Hematopoietic multipotent progenitor cell treated with erythropoietin and hydrocortisone succinate and interleukin-3 and kit ligand, for 15 days (in vitro differentiated cells): Measurements from ENCODE around the gene PTGS1.
"Not testable (repeated sequence)": the region's sequence is repeated elsewhere in the genome, so short reads cannot be mapped to it uniquely, and the experiment has no call there.

Experiments used
- DNase-seq: peaks from one replicate; pipeline ENCODE4 v3.0.0-alpha.2; 2015; ENCODE audit warnings: low spot score

Gene PTGS1

GRCh38 chr9:122347348-122348287 is 23.2 kb upstream of the PTGS1 start:
- DNase-seq: peak; percentile 79

- DNase-seq: no peak
Measured at GRCh38 chr9:122348288-122348777, 22.5 kb upstream of the PTGS1 start.

GRCh38 chr9:122348791-122349190 is 22.0 kb upstream of the PTGS1 start:
- no peak for DNase-seq

- no peak for DNase-seq
Measured at GRCh38 chr9:122349201-122349600, 21.6 kb upstream of the PTGS1 start.

GRCh38 chr9:122350577-122351355 is 20.1 kb upstream of the PTGS1 start:
- peak; percentile 84 for DNase-seq

GRCh38 chr9:122354536-122355199 is 16.2 kb upstream of the PTGS1 start:
- DNase-seq: no peak

GRCh38 chr9:122355336-122355875 is 15.4 kb upstream of the PTGS1 start:
- no peak for DNase-seq

GRCh38 chr9:122356627-122357026 is 14.2 kb upstream of the PTGS1 start:
- no peak for DNase-seq

GRCh38 chr9:122360891-122361290 is 9.9 kb upstream of the PTGS1 start:
- no peak for DNase-seq

- DNase-seq: not testable (repeated sequence)
Measured at GRCh38 chr9:122363131-122363530, 7.7 kb upstream of the PTGS1 start.

- no peak for DNase-seq
Measured at GRCh38 chr9:122364117-122364782, 6.6 kb upstream of the PTGS1 start.

- DNase-seq: no peak
Measured at GRCh38 chr9:122364783-122365150, 6.1 kb upstream of the PTGS1 start.

- DNase-seq: no peak
Measured at GRCh38 chr9:122366074-122366660, 4.7 kb upstream of the PTGS1 start.

GRCh38 chr9:122367065-122367464 is 3.8 kb upstream of the PTGS1 start:
- DNase-seq: no peak

GRCh38 chr9:122367774-122368460 is 2.9 kb upstream of the PTGS1 start:
- no peak for DNase-seq

- DNase-seq: no peak
Measured at GRCh38 chr9:122368642-122369041, 2.2 kb upstream of the PTGS1 start.

GRCh38 chr9:122370303-122370702 is 521 bp upstream of the PTGS1 start:
- DNase-seq: no peak

GRCh38 chr9:122371846-122372245 is 1.0 kb downstream of the PTGS1 start:
- DNase-seq: no peak

- no peak for DNase-seq
Measured at GRCh38 chr9:122372856-122373845, 2.3 kb downstream of the PTGS1 start.
